A549 (cell line): ENCODE measurements around the gene SKOR1. TPM values are rescaled to one million over a fixed set of nuclear protein-coding genes. Genes with fewer than 3 reads are reported as not detected.

Experiments
- ATAC-seq, 2 experiments: fragments of 200-7000 bp in 1 of 2; fragments of >200 bp in 1 of 2; cut with Nextera tagmentation in 1 of 2; cut with Tn5 transposase in 1 of 2; 3 replicates each; pipeline versions ENCODE4 v1.8.0 to v1.9.1; 2018 to 2020; ENCODE audit warnings: mild to moderate bottlenecking in 1 of 2, moderate library complexity in 1 of 2
- CTCF ChIA-PET: fragments of 300-600 bp; sonication (Branson Sonifier 250); formaldehyde crosslinking; extraction: SDS; loops from one replicate; lab custom pipeline; 2021; ENCODE audit warnings: antibody characterized with exemption, inconsistent platforms; lab: Yijun Ruan, JAX
- POLR2A ChIA-PET: fragments of 350-600 bp; formaldehyde crosslinking; extraction: SDS; loops from one replicate; lab custom pipeline; 2021; ENCODE audit warnings: antibody characterized with exemption, inconsistent platforms; lab: Yijun Ruan, JAX
- DNase-seq, 2 experiments: peaks; one replicate each; pipeline versions ENCODE4 v3.0.0 to v3.0.0-alpha.2; 2011 to 2016; ENCODE audit warnings: low read depth in 1 of 2, low spot score in 1 of 2
- FAIRE-seq: peaks from 2 replicates; lab custom pipeline; 2011; peaks lifted over from hg19 to GRCh38; lab: Jason Lieb, UNC
- H3K27ac ChIP-seq, 2 experiments: fragments of >200 bp; sonication (Bioruptor Twin); formaldehyde crosslinking; 3 replicates each; pipeline ENCODE4 v1.5.1; 2016 to 2017
- H3K4me1 ChIP-seq: fragments of >200 bp; sonication (Bioruptor Twin); formaldehyde crosslinking; 3 replicates; pipeline ENCODE4 v1.6.1; 2016
- H3K4me2 ChIP-seq: fragments of >200 bp; sonication (Bioruptor Twin); formaldehyde crosslinking; 3 replicates; pipeline ENCODE4 v1.6.1; 2016
- H3K4me3 ChIP-seq: fragments of >200 bp; sonication (Bioruptor Twin); formaldehyde crosslinking; 3 replicates; pipeline ENCODE4 v1.5.1; 2016
- H3K9me3 ChIP-seq: fragments of >200 bp; sonication (Bioruptor Twin); formaldehyde crosslinking; 3 replicates; pipeline ENCODE4 v1.6.1; 2016
- BHLHE40 ChIP-seq: IDR thresholded peaks from 2 replicates; pipeline ENCODE4 v1.6.1; 2012; ENCODE audit warnings: low read depth, low read length, inconsistent platforms
- CHD2 ChIP-seq: fragments of 150-350 bp; IDR thresholded peaks from 2 replicates; pipeline ENCODE4 v1.6.1; 2014; ENCODE audit warnings: low read length; ENCODE audit not compliant: partially characterized antibody
- EP300 ChIP-seq, 2 experiments: fragments of >200 bp; sonication (Bioruptor Twin); formaldehyde crosslinking; IDR thresholded peaks; 2 replicates in 1 of 2; 3 replicates in 1 of 2; pipeline ENCODE4 v1.6.1; 2016 to 2017
- FOSB ChIP-seq: fragments of 250-450 bp; sonication (Bioruptor Pico); IDR thresholded peaks from 2 replicates; pipeline ENCODE4 v1.5.0; 2020; ENCODE audit warnings: mild to moderate bottlenecking, moderate library complexity
- FOSL2 ChIP-seq, 2 experiments: fragments of 450-650 bp in 1 of 2; fragments of >200 bp in 1 of 2; sonication (Bioruptor Twin) in 1 of 2; formaldehyde crosslinking; IDR thresholded peaks; 2 replicates each; pipeline versions ENCODE4 v1.5.0 to v1.6.1; 2016 to 2020; ENCODE audit warnings: mild to moderate bottlenecking in 1 of 2, moderate library complexity in 1 of 2
- HEYL ChIP-seq: fragments of 250-450 bp; sonication (Bioruptor Pico); IDR thresholded peaks from 2 replicates; pipeline ENCODE4 v1.8.0; 2021; ENCODE audit warnings: mild to moderate bottlenecking, moderate library complexity
- HOXB5 ChIP-seq: fragments of 250-450 bp; sonication (Bioruptor Pico); IDR thresholded peaks from 2 replicates; pipeline ENCODE4 v1.5.0; 2020; ENCODE audit warnings: mild to moderate bottlenecking, moderate library complexity
- JUNB ChIP-seq: fragments of >200 bp; sonication (Bioruptor Twin); formaldehyde crosslinking; IDR thresholded peaks from 2 replicates; pipeline ENCODE4 v1.6.1; 2016
- MAX ChIP-seq: IDR thresholded peaks from 2 replicates; pipeline ENCODE4 v1.6.1; 2012
- MAZ ChIP-seq: fragments of 150-350 bp; IDR thresholded peaks from 2 replicates; pipeline ENCODE4 v1.6.1; 2014; ENCODE audit warnings: antibody characterized with exemption, low read depth, low read length, borderline replicate concordance
- POLR2A ChIP-seq: IDR thresholded peaks from 2 replicates; pipeline ENCODE4 v1.6.1; 2012; ENCODE audit warnings: mild to moderate bottlenecking, low read length
- RAD21 ChIP-seq, 2 experiments: fragments of >200 bp in 1 of 2; sonication (Bioruptor Twin) in 1 of 2; formaldehyde crosslinking in 1 of 2; IDR thresholded peaks in 1 of 2; conservative IDR thresholded peaks in 1 of 2; 2 replicates in 1 of 2; 3 replicates in 1 of 2; pipeline ENCODE4 v1.6.1; 2012 to 2018; ENCODE audit warnings: inconsistent platforms in 1 of 2
- RARB ChIP-seq: fragments of 250-450 bp; sonication (Bioruptor Pico); IDR thresholded peaks from 2 replicates; pipeline ENCODE4 v1.8.0; 2021; ENCODE audit warnings: mild to moderate bottlenecking, moderate library complexity
- RNF2 ChIP-seq: fragments of 200-600 bp; sonication (generic); IDR thresholded peaks from 2 replicates; pipeline ENCODE4 v1.6.1; 2016; ENCODE audit warnings: low read depth, mild to moderate bottlenecking, antibody characterized with exemption, moderate library complexity, borderline replicate concordance
- SMC3 ChIP-seq: fragments of >200 bp; sonication (Bioruptor Twin); formaldehyde crosslinking; IDR thresholded peaks from 3 replicates; pipeline ENCODE4 v1.6.1; 2018; ENCODE audit warnings: inconsistent platforms
- TFCP2L1 ChIP-seq: fragments of 250-450 bp; sonication (Bioruptor Pico); IDR thresholded peaks from 2 replicates; pipeline ENCODE4 v1.5.0; 2021; ENCODE audit warnings: mild to moderate bottlenecking
- TP53 ChIP-seq: fragments of 250-450 bp; sonication (Bioruptor Pico); IDR thresholded peaks from 2 replicates; pipeline ENCODE4 v1.5.0; 2021; ENCODE audit warnings: mild to moderate bottlenecking, moderate library complexity
- USF2 ChIP-seq: fragments of 450-650 bp; IDR thresholded peaks from 2 replicates; pipeline ENCODE4 v1.6.1; 2014; ENCODE audit warnings: antibody characterized with exemption
- ZSCAN20 ChIP-seq: fragments of 250-450 bp; sonication (Bioruptor Pico); IDR thresholded peaks from 2 replicates; pipeline ENCODE4 v1.8.0; 2022; ENCODE audit warnings: mild to moderate bottlenecking, moderate library complexity
- WGBS: methylation state at CpG from one replicate; pipeline ENCODE4 v1.1.6; 2017; ENCODE audit errors: missing lambda C conversion rate; 5-methylcytosine and 5-hydroxymethylcytosine counted together
- polyA plus RNA-seq, 4 experiments: library from polyadenylated mRNA; depleted of rRNA in 3 of 4; stranded (reverse); fragments of >200 nt; fragmentation: RNase III in 1 of 4; extraction: RNeasy Plus Mini Kit Qiagen cat#74134 plus additional on column Dnase treatment in 1 of 4; gene quantifications; 2 replicates in 3 of 4; 3 replicates in 1 of 4; pipeline ENCODE4 v1.2.3, GENCODE V29; 2011 to 2017
- TF ChIP-seq, protein P1 (sequence below): fragments of 250-450 bp; sonication (Bioruptor Pico); IDR thresholded peaks from 2 replicates; pipeline ENCODE4 v1.5.0; 2021; ENCODE audit warnings: mild to moderate bottlenecking, moderate library complexity, borderline replicate concordance
- TF ChIP-seq, protein P2 (sequence below): fragments of >200 bp; sonication (Bioruptor Twin); formaldehyde crosslinking; IDR thresholded peaks from 3 replicates; pipeline ENCODE4 v1.5.1; 2016

SKOR1 gene
- polyA plus RNA-seq, 2 of the 4 experiments (the other 2 are of a cell fraction) = 0.03 to 0.05 TPM

GRCh38 chr15:67832031-67832551 is 6.8 kb downstream of the SKOR1 start:
- peak; percentile 48 to 54; a peak in 5 of 6 replicates for ATAC-seq
- CTCF ChIA-PET = interaction anchor here (0.7 to 4.6 kb wide), 19 partner anchors 8 to 929 kb away, joined by 3 to 41 read pairs (median 3); no protein-coding TSS in a partner anchor
- peak in 1 of 2 experiments; percentile 74 for DNase-seq
- H3K27ac ChIP-seq = no peak overlapping the region
- peaks cover 11% of the 10 kb centered on the region; the same call in 2 of the 3 replicates for H3K4me1 ChIP-seq
- TF ChIP-seq RAD21 (conservative IDR thresholded peaks at IDR 0.05 in 1 of 2, IDR thresholded peaks at IDR 0.05 in 1 of 2) (peak; percentile 48 to 64; a peak in 4 of 5 replicates), BHLHE40 (no peak), SMC3 (peak; percentile 45; the same call in 1 of the 3 replicates)
- TF ChIP-seq, protein P1, sequence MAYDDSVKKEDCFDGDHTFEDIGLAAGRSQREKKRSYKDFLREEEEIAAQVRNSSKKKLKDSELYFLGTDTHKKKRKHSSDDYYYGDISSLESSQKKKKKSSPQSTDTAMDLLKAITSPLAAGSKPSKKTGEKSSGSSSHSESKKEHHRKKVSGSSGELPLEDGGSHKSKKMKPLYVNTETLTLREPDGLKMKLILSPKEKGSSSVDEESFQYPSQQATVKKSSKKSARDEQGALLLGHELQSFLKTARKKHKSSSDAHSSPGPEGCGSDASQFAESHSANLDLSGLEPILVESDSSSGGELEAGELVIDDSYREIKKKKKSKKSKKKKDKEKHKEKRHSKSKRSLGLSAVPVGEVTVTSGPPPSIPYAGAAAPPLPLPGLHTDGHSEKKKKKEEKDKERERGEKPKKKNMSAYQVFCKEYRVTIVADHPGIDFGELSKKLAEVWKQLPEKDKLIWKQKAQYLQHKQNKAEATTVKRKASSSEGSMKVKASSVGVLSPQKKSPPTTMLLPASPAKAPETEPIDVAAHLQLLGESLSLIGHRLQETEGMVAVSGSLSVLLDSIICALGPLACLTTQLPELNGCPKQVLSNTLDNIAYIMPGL (CRISPR knock-in tag) = no peak
- TF ChIP-seq, protein P2, sequence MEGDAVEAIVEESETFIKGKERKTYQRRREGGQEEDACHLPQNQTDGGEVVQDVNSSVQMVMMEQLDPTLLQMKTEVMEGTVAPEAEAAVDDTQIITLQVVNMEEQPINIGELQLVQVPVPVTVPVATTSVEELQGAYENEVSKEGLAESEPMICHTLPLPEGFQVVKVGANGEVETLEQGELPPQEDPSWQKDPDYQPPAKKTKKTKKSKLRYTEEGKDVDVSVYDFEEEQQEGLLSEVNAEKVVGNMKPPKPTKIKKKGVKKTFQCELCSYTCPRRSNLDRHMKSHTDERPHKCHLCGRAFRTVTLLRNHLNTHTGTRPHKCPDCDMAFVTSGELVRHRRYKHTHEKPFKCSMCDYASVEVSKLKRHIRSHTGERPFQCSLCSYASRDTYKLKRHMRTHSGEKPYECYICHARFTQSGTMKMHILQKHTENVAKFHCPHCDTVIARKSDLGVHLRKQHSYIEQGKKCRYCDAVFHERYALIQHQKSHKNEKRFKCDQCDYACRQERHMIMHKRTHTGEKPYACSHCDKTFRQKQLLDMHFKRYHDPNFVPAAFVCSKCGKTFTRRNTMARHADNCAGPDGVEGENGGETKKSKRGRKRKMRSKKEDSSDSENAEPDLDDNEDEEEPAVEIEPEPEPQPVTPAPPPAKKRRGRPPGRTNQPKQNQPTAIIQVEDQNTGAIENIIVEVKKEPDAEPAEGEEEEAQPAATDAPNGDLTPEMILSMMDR = peak; percentile 39
- TF ChIP-seq, all 56 proteins: peak for 3
- H3K9me3 ChIP-seq = no peaks in the 10 kb centered on the region
- no peak for FAIRE-seq
- POLR2A ChIA-PET = no interaction called here
- H3K4me2 ChIP-seq = no peak overlapping the region
- 59% methylated on average over 9 of the region's 9 CpGs for WGBS
- no peak overlapping the region for H3K4me3 ChIP-seq

GRCh38 chr15:67832897-67833709 is 7.8 kb downstream of the SKOR1 start:
- peaks cover 11% of the 10 kb centered on the region; the same call in 2 of the 3 replicates for H3K4me1 ChIP-seq
- peak overlapping the region; percentile 99 for H3K4me2 ChIP-seq
- no peak for ATAC-seq
- POLR2A ChIA-PET = no interaction called here
- peak overlapping the region; percentile 53 for H3K4me3 ChIP-seq
- no peak for FAIRE-seq
- CTCF ChIA-PET = interaction anchor here (0.5 to 4.6 kb wide), 11 partner anchors 9 to 930 kb away, joined by 3 to 41 read pairs (median 3); no protein-coding TSS in a partner anchor
- H3K27ac ChIP-seq = peak overlapping the region in 1 of 2 experiments; percentile 65; a peak in 2 of 6 replicates
- H3K9me3 ChIP-seq = no peaks in the 10 kb centered on the region
- DNase-seq = no peak
- TF ChIP-seq FOSB (CRISPR knock-in tag) (no peak), HOXB5 (CRISPR knock-in tag) (no peak), RNF2 (no peak), TP53 (CRISPR knock-in tag) (no peak), BHLHE40 (no peak), TFCP2L1 (CRISPR knock-in tag) (no peak), MAX (no peak), JUNB (no peak), HEYL (CRISPR knock-in tag) (no peak), POLR2A (no peak), EP300 (IDR thresholded peaks at IDR 0.05) (no peak), RARB (CRISPR knock-in tag) (no peak), FOSL2 (IDR thresholded peaks at IDR 0.05) (no peak), FOSL2 (CRISPR knock-in tag; IDR thresholded peaks at IDR 0.05) (no peak), MAZ (no peak), ZSCAN20 (CRISPR knock-in tag) (no peak), USF2 (no peak), CHD2 (no peak), SMC3 (no peak)
- 72% methylated on average over 32 of the region's 32 CpGs for WGBS
